ENCODE measurements around the gene NEK10. TPM values are rescaled to one million over a fixed set of nuclear protein-coding genes. Genes with fewer than 3 reads are reported as not detected.

NEK10 gene
- total and polyA plus RNA-seq, 2 donors (not counting 1 experiment from before 2014, with no cell fraction given) = 0.49 to 0.55 TPM

DNA sequence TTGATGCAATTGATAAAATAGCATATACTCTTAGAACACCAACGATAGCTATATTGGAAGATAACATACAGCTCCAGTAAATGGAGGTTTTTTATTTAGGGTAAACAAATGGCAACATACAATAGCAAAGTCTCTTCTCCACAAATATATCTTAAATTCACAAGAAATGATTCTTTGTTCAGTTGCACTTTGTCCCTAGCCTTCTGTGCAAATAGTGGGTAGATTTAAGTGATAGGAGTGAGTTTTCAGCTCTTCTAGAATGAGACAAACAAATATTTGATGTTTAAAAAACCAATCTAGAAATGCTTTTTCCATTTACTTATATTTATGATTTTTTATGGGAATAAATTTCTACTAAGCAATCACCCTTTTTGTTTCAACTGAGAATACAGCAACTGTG is 253.8 kb downstream of the NEK10 start:
- WGBS (ENCODE audit: insufficient coverage) = no CpG with 5 or more reads among the region's 1 CpG
- ChIA-PET CTCF (interaction anchor here (3.2 kb wide), 1 partner anchor 19 kb away, joined by 12 read pairs; no protein-coding TSS in a partner anchor), POLR2A (no interaction called here)
- Histone ChIP-seq H3K27ac (ENCODE audit: low read length in 2 of 2) (no peak overlapping the region), H2AFZ (ENCODE audit: insufficient read depth, low read depth, low read length, poor library complexity, severe bottlenecking) (no peak overlapping the region), H3K27me3 (replicated peaks in 1 of 4; ENCODE audit: control extremely low read depth in 1 of 4, control insufficient read depth in 3 of 4, insufficient read depth in 4 of 4, low read length in 3 of 4) (no peaks in the 10 kb centered on the region), H3K79me2 (ENCODE audit: control insufficient read depth, insufficient read depth, low read length) (no peaks in the 10 kb centered on the region), H3K36me3 (replicated peaks in 1 of 2; ENCODE audit: control extremely low read depth in 1 of 2, control insufficient read depth in 1 of 2, extremely low read depth in 1 of 2, insufficient read depth in 2 of 2, low read length in 1 of 2) (no peaks in the 10 kb centered on the region), H4K20me1 (ENCODE audit: control insufficient read depth, insufficient read depth, low read length, poor library complexity, severe bottlenecking) (no peaks in the 10 kb centered on the region), H3K4me1 (ENCODE audit: control insufficient read depth in 2 of 2, insufficient read depth in 2 of 2, low read length in 2 of 2) (no peaks in the 10 kb centered on the region), H3K4me2 (replicated peaks; ENCODE audit: low read depth, low read length, poor library complexity, severe bottlenecking) (no peak overlapping the region), H3K9me3 (ENCODE audit: control extremely low read depth in 1 of 3, control insufficient read depth in 2 of 3, insufficient read depth in 1 of 3, low read length in 2 of 3) (no peaks in the 10 kb centered on the region), H3K4me3 (ENCODE audit: control extremely low read depth in 1 of 5, extremely low read depth in 1 of 5, insufficient read depth in 1 of 5, low read depth in 2 of 5, low read length in 4 of 5) (no peak overlapping the region), H3K9ac (ENCODE audit: low read length) (no peak overlapping the region)
- H3K9me3 Mint-ChIP-seq (ENCODE audit: insufficient read depth) = no peaks in the 10 kb centered on the region
- DNase-seq = no peak
- H3K27me3 Mint-ChIP-seq = peaks cover 4% of the 10 kb centered on the region
- intact Hi-C loops (cut with micrococcal nuclease) = no loop called here
- H3K4me3 Mint-ChIP-seq = no peak overlapping the region
- no peak for ATAC-seq (ENCODE audit: low read depth)
- no peak for TF ChIP-seq EZH2 (IDR thresholded peaks at IDR 0.05; ENCODE audit: borderline replicate concordance, insufficient read depth, low read depth, low read length, poor library complexity, severe bottlenecking)
- TF ChIP-seq, protein P1, sequence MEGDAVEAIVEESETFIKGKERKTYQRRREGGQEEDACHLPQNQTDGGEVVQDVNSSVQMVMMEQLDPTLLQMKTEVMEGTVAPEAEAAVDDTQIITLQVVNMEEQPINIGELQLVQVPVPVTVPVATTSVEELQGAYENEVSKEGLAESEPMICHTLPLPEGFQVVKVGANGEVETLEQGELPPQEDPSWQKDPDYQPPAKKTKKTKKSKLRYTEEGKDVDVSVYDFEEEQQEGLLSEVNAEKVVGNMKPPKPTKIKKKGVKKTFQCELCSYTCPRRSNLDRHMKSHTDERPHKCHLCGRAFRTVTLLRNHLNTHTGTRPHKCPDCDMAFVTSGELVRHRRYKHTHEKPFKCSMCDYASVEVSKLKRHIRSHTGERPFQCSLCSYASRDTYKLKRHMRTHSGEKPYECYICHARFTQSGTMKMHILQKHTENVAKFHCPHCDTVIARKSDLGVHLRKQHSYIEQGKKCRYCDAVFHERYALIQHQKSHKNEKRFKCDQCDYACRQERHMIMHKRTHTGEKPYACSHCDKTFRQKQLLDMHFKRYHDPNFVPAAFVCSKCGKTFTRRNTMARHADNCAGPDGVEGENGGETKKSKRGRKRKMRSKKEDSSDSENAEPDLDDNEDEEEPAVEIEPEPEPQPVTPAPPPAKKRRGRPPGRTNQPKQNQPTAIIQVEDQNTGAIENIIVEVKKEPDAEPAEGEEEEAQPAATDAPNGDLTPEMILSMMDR (IDR thresholded peaks at IDR 0.05) = no peak
- no peaks in the 10 kb centered on the region for H3K4me1 Mint-ChIP-seq
- H3K27ac Mint-ChIP-seq = no peak overlapping the region

DNA sequence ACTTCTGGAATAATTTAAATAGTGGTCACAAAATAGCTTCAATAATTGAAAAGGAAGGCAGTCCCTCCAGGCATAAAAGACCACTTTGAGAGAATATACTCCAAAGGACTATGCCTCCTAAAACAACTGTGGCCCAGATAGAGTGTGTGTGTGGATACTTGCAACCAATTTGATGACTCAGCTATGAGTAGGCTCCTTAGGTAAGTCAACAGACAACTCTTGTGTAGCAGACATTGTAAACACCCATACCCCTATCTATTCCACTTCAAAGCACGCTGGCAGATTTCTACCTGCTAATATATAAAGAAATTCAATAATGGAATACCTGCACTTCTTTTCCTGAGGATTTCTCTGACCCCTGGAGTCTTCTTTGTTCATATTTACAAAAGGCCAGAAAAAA is 254.5 kb downstream of the NEK10 start:
- Mint-ChIP-seq H3K9me3 (ENCODE audit: insufficient read depth) (no peaks in the 10 kb centered on the region), H3K27me3 (peaks cover 4% of the 10 kb centered on the region), H3K4me1 (no peaks in the 10 kb centered on the region), H3K27ac (no peak overlapping the region), H3K4me3 (no peak overlapping the region)
- Histone ChIP-seq H3K4me2 (replicated peaks; ENCODE audit: low read depth, low read length, poor library complexity, severe bottlenecking) (no peak overlapping the region), H3K9ac (ENCODE audit: low read length) (no peak overlapping the region), H3K27me3 (replicated peaks in 1 of 4; ENCODE audit: control extremely low read depth in 1 of 4, control insufficient read depth in 3 of 4, insufficient read depth in 4 of 4, low read length in 3 of 4) (no peaks in the 10 kb centered on the region), H3K36me3 (replicated peaks in 1 of 2; ENCODE audit: control extremely low read depth in 1 of 2, control insufficient read depth in 1 of 2, extremely low read depth in 1 of 2, insufficient read depth in 2 of 2, low read length in 1 of 2) (no peaks in the 10 kb centered on the region), H3K4me1 (ENCODE audit: control insufficient read depth in 2 of 2, insufficient read depth in 2 of 2, low read length in 2 of 2) (no peaks in the 10 kb centered on the region), H3K9me3 (ENCODE audit: control extremely low read depth in 1 of 3, control insufficient read depth in 2 of 3, insufficient read depth in 1 of 3, low read length in 2 of 3) (no peaks in the 10 kb centered on the region), H4K20me1 (ENCODE audit: control insufficient read depth, insufficient read depth, low read length, poor library complexity, severe bottlenecking) (no peaks in the 10 kb centered on the region), H2AFZ (ENCODE audit: insufficient read depth, low read depth, low read length, poor library complexity, severe bottlenecking) (no peak overlapping the region), H3K4me3 (ENCODE audit: control extremely low read depth in 1 of 5, extremely low read depth in 1 of 5, insufficient read depth in 1 of 5, low read depth in 2 of 5, low read length in 4 of 5) (no peak overlapping the region), H3K27ac (ENCODE audit: low read length in 2 of 2) (no peak overlapping the region), H3K79me2 (ENCODE audit: control insufficient read depth, insufficient read depth, low read length) (no peaks in the 10 kb centered on the region)
- POLR2A ChIA-PET = no interaction called here
- TF ChIP-seq, protein P1 (IDR thresholded peaks at IDR 0.05) = no peak
- TF ChIP-seq EZH2 (IDR thresholded peaks at IDR 0.05; ENCODE audit: borderline replicate concordance, insufficient read depth, low read depth, low read length, poor library complexity, severe bottlenecking) = no peak
- WGBS (ENCODE audit: insufficient coverage) = no CpG with 5 or more reads among the region's 1 CpG
- intact Hi-C loops (cut with micrococcal nuclease) = no loop called here
- no peak for ATAC-seq (ENCODE audit: low read depth)
- CTCF ChIA-PET = interaction anchor here (1.0 to 3.2 kb wide), 2 partner anchors 9 to 20 kb away, joined by 3 to 12 read pairs; no protein-coding TSS in a partner anchor
- no peak for DNase-seq

Data from B cell (primary cell).